Measurements from ENCODE around the gene AGA.

Gene AGA

DNA sequence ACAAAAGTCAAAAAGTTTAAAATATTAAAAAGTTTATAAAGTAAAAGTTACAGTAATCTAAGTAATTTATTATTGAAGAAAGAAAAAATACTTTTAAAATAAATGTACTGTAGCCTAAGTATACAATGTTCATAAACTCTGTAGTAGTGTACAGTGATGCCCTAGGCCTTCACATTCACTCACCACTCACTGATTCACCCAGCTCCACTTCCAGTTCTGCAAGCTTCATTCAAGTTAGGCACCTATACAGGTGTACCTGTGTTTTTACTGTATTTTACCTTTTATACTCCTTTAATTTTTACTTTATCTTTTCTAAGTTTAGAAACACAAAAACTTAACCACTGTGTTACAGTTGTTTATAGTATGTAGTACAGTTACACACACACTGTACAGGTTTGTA, 40.1 kb upstream of the AGA start (continued):
- TF ChIP-seq, protein P1, sequence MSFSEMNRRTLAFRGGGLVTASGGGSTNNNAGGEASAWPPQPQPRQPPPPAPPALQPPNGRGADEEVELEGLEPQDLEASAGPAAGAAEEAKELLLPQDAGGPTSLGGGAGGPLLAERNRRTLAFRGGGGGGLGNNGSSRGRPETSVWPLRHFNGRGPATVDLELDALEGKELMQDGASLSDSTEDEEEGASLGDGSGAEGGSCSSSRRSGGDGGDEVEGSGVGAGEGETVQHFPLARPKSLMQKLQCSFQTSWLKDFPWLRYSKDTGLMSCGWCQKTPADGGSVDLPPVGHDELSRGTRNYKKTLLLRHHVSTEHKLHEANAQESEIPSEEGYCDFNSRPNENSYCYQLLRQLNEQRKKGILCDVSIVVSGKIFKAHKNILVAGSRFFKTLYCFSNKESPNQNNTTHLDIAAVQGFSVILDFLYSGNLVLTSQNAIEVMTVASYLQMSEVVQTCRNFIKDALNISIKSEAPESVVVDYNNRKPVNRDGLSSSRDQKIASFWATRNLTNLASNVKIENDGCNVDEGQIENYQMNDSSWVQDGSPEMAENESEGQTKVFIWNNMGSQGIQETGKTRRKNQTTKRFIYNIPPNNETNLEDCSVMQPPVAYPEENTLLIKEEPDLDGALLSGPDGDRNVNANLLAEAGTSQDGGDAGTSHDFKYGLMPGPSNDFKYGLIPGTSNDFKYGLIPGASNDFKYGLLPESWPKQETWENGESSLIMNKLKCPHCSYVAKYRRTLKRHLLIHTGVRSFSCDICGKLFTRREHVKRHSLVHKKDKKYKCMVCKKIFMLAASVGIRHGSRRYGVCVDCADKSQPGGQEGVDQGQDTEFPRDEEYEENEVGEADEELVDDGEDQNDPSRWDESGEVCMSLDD (tag by site-specific recombination; IDR thresholded peaks at IDR 0.05) = no peak
- TF ChIP-seq ZNF530 (tag by site-specific recombination; IDR thresholded peaks at IDR 0.05; ENCODE audit: low read depth) = no peak
- no peak for TF ChIP-seq SP7 (tag by site-specific recombination; IDR thresholded peaks at IDR 0.05)
- no peak for TF ChIP-seq ZNF747 (tag by site-specific recombination; IDR thresholded peaks at IDR 0.05)
- no peak for TF ChIP-seq ZBTB7A (tag by site-specific recombination; IDR thresholded peaks at IDR 0.05; ENCODE audit: low read depth)
- no peak for TF ChIP-seq FEZF1 (tag by site-specific recombination; IDR thresholded peaks at IDR 0.05)
- no peak for TF ChIP-seq ZNF157 (tag by site-specific recombination; IDR thresholded peaks at IDR 0.05)
- no peak for TF ChIP-seq ZNF610 (tag by site-specific recombination; IDR thresholded peaks at IDR 0.05; ENCODE audit: borderline replicate concordance)
- TF ChIP-seq, protein P2, sequence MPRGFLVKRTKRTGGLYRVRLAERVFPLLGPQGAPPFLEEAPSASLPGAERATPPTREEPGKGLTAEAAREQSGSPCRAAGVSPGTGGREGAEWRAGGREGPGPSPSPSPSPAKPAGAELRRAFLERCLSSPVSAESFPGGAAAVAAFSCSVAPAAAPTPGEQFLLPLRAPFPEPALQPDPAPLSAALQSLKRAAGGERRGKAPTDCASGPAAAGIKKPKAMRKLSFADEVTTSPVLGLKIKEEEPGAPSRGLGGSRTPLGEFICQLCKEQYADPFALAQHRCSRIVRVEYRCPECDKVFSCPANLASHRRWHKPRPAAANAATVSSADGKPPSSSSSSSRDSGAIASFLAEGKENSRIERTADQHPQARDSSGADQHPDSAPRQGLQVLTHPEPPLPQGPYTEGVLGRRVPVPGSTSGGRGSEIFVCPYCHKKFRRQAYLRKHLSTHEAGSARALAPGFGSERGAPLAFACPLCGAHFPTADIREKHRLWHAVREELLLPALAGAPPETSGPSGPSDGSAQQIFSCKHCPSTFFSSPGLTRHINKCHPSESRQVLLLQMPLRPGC (tag by site-specific recombination; IDR thresholded peaks at IDR 0.05) = no peak
- TF ChIP-seq, protein P3, sequence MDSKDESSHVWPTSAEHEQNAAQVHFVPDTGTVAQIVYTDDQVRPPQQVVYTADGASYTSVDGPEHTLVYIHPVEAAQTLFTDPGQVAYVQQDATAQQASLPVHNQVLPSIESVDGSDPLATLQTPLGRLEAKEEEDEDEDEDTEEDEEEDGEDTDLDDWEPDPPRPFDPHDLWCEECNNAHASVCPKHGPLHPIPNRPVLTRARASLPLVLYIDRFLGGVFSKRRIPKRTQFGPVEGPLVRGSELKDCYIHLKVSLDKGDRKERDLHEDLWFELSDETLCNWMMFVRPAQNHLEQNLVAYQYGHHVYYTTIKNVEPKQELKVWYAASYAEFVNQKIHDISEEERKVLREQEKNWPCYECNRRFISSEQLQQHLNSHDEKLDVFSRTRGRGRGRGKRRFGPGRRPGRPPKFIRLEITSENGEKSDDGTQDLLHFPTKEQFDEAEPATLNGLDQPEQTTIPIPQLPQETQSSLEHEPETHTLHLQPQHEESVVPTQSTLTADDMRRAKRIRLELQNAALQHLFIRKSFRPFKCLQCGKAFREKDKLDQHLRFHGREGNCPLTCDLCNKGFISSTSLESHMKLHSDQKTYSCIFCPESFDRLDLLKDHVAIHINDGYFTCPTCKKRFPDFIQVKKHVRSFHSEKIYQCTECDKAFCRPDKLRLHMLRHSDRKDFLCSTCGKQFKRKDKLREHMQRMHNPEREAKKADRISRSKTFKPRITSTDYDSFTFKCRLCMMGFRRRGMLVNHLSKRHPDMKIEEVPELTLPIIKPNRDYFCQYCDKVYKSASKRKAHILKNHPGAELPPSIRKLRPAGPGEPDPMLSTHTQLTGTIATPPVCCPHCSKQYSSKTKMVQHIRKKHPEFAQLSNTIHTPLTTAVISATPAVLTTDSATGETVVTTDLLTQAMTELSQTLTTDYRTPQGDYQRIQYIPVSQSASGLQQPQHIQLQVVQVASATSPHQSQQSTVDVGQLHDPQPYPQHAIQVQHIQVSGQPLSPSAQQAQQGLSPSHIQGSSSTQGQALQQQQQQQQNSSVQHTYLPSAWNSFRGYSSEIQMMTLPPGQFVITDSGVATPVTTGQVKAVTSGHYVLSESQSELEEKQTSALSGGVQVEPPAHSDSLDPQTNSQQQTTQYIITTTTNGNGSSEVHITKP (tag by site-specific recombination; IDR thresholded peaks at IDR 0.05) = no peak
- TF ChIP-seq ZNF596 (tag by site-specific recombination; IDR thresholded peaks at IDR 0.05) = no peak
- TF ChIP-seq ZNF416 (tag by site-specific recombination; IDR thresholded peaks at IDR 0.05) = no peak

DNA sequence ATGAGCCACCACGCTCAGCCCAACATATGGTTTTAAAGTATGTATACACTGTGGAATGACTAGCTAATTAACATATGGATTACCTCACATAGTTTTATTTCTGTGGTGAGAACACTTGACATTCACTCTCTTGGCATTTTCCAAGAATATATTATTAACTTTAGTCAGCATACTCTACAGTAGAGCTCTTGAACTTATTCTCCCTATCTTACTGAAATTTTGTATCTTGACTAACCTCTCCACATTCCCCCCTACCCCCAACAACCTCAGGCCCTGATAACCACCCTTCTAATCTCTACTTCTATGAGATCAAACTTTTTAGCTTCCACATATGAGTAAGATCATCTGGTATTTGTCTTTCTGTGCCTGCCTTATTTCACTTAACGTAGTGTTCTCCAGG, 38.6 kb upstream of the AGA start:
- TF ChIP-seq, protein P4, sequence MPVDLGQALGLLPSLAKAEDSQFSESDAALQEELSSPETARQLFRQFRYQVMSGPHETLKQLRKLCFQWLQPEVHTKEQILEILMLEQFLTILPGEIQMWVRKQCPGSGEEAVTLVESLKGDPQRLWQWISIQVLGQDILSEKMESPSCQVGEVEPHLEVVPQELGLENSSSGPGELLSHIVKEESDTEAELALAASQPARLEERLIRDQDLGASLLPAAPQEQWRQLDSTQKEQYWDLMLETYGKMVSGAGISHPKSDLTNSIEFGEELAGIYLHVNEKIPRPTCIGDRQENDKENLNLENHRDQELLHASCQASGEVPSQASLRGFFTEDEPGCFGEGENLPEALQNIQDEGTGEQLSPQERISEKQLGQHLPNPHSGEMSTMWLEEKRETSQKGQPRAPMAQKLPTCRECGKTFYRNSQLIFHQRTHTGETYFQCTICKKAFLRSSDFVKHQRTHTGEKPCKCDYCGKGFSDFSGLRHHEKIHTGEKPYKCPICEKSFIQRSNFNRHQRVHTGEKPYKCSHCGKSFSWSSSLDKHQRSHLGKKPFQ (tag by site-specific recombination; IDR thresholded peaks at IDR 0.05) = no peak
- TF ChIP-seq, protein P5, sequence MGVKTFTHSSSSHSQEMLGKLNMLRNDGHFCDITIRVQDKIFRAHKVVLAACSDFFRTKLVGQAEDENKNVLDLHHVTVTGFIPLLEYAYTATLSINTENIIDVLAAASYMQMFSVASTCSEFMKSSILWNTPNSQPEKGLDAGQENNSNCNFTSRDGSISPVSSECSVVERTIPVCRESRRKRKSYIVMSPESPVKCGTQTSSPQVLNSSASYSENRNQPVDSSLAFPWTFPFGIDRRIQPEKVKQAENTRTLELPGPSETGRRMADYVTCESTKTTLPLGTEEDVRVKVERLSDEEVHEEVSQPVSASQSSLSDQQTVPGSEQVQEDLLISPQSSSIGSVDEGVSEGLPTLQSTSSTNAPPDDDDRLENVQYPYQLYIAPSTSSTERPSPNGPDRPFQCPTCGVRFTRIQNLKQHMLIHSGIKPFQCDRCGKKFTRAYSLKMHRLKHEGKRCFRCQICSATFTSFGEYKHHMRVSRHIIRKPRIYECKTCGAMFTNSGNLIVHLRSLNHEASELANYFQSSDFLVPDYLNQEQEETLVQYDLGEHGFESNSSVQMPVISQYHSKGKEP (tag by site-specific recombination; IDR thresholded peaks at IDR 0.05) = no peak
- TF ChIP-seq, protein P6, sequence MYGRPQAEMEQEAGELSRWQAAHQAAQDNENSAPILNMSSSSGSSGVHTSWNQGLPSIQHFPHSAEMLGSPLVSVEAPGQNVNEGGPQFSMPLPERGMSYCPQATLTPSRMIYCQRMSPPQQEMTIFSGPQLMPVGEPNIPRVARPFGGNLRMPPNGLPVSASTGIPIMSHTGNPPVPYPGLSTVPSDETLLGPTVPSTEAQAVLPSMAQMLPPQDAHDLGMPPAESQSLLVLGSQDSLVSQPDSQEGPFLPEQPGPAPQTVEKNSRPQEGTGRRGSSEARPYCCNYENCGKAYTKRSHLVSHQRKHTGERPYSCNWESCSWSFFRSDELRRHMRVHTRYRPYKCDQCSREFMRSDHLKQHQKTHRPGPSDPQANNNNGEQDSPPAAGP (tag by site-specific recombination; IDR thresholded peaks at IDR 0.05) = no peak
- TF ChIP-seq ZNF555 (tag by site-specific recombination; conservative IDR thresholded peaks at IDR 0.05) (no peak), ZXDB (tag by site-specific recombination; IDR thresholded peaks at IDR 0.05) (no peak), ZNF211 (tag by site-specific recombination; IDR thresholded peaks at IDR 0.05; ENCODE audit: low read depth) (no peak), ZNF10 (tag by site-specific recombination; IDR thresholded peaks at IDR 0.05) (no peak), ZNF530 (tag by site-specific recombination; IDR thresholded peaks at IDR 0.05; ENCODE audit: low read depth) (no peak), ZNF521 (tag by site-specific recombination; IDR thresholded peaks at IDR 0.05) (no peak), ZBTB17 (tag by site-specific recombination; IDR thresholded peaks at IDR 0.05) (no peak), YY2 (tag by site-specific recombination; IDR thresholded peaks at IDR 0.05) (no peak), ZNF350 (tag by site-specific recombination; IDR thresholded peaks at IDR 0.05) (no peak), ZNF2 (tag by site-specific recombination; IDR thresholded peaks at IDR 0.05) (no peak)
- no peaks in the 10 kb centered on the region for H3K9me3 ChIP-seq (ENCODE audit: control insufficient read depth, insufficient read depth, low read depth, low read length)
- no peaks in the 10 kb centered on the region for H3K36me3 ChIP-seq (ENCODE audit: control insufficient read depth in 2 of 2, insufficient read depth in 1 of 2, low read length in 2 of 2)
- CTCF ChIA-PET = no interaction called here
- H3K4me3 ChIP-seq (ENCODE audit: low read depth, low read length) = no peak overlapping the region
- no peaks in the 10 kb centered on the region; the same call in 1 of the 2 replicates for H3K4me1 ChIP-seq (ENCODE audit: control insufficient read depth, insufficient read depth, low read length)
- POLR2A ChIA-PET = no interaction called here
- H3K27ac ChIP-seq (ENCODE audit: extremely low read depth, low read depth, low read length) = no peak overlapping the region

Data from HEK293 (cell line).